HG02870 (cell line): ENCODE results near the gene MRGPRG.

Experiments used
- ATAC-seq: cut with Tn5 transposase; IDR thresholded peaks from one replicate; pipeline ENCODE4 v1.9.1; 2021; ENCODE audit warnings: mild to moderate bottlenecking, moderate library complexity; ENCODE audit not compliant: unreplicated experiment

Gene MRGPRG

DNA sequence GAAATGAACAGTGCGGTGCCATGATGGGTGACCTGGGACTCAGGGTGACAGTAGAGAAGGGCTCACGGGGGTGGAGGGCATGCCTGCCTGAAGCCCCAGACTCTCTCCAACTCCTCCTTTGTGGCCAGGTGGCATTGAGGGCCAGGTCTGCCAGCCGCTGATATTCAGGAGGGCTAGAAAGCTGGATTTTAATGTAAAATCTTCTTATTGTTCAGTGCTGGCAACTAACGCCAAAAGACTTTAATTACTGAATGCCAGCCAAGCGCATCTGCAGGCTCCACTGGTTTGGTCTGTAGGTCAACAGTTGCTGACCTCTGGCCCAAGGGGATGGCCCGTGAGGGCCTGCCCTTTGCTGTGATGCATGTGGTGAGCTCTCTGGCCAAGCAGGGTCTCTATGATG, 10.3 kb downstream of the MRGPRG start:
- no peak for ATAC-seq

DNA sequence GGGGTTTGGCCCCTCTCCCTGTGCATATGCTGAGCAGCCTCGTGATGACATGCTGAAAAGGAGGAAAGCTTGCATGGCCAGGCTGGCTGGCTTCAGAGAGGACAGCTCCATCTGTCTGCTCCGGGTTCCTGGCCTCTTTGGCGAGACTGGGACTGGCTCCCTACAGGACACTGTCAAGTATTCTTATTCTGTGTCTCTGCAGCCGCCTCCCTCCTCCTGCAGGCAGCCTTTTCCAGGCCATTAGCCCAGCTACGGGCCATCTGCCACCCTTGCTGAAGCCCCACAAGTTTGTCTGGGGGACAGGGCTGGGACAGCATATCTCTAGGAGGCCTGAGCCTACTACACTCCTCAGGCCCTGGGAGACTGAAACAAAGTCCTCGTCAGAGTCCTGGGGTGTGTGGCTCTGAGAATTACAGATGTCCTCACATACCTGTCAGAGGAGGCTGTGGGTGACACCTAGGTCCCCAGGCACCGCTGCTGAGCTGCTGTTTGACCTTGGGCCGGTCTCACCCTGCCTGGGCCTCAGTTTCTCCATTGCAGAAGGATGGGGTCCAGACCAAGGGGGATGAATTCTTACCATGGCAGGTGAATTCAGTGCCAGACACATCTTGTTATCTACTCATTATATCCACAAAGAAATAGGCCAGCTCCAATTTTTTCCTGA, 11.0 kb downstream of the MRGPRG start:
- ATAC-seq = no peak

DNA sequence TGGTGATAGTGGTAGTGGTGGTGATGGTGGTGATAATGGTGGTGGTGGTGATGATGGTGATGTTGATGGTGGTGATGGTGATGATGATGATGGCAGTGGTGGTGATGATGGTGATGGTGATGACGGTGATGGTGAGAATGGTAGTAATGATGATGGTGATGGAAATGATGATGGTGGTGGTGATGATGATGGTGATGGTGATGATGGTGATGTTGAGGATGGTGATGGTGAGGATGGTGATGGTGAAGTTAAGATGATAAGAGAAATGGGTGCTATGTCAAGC, 11.8 kb downstream of the MRGPRG start:
- ATAC-seq = no peak

DNA sequence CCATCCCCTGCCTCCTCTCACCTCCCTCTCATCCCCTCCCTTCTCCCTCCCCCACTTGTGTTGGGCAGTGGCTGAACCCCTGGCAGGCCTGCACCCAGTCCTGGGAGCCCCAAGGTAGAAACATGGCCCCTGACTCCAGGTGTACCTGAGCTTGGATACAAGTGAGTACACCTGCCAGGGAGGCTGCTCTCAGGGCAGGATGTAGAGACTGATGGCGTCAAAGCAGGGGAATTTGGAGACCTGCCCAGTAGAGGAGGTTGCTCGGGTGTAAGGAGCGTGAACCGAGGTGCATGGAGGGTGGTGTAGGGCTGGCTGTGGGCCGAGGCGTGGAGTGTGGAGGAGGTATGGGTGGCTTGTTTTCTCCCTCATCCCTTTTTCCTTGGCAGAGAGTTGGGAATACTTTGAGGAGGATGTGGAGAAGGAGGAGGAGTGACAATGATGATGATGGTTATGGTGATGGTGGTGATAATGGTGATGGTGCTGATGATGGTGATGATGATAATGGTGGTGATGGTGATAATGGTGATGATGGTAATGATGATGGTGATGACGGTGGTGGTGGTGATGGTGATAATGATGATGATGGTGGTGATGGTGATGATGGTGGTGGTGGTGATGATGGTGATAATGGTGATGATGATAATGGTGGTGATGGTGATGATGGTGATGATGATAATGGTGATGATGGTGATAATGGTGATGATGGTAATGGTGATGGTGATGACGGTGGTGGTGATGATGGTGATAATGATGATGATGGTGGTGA, 12.3 kb downstream of the MRGPRG start:
- no peak for ATAC-seq

DNA sequence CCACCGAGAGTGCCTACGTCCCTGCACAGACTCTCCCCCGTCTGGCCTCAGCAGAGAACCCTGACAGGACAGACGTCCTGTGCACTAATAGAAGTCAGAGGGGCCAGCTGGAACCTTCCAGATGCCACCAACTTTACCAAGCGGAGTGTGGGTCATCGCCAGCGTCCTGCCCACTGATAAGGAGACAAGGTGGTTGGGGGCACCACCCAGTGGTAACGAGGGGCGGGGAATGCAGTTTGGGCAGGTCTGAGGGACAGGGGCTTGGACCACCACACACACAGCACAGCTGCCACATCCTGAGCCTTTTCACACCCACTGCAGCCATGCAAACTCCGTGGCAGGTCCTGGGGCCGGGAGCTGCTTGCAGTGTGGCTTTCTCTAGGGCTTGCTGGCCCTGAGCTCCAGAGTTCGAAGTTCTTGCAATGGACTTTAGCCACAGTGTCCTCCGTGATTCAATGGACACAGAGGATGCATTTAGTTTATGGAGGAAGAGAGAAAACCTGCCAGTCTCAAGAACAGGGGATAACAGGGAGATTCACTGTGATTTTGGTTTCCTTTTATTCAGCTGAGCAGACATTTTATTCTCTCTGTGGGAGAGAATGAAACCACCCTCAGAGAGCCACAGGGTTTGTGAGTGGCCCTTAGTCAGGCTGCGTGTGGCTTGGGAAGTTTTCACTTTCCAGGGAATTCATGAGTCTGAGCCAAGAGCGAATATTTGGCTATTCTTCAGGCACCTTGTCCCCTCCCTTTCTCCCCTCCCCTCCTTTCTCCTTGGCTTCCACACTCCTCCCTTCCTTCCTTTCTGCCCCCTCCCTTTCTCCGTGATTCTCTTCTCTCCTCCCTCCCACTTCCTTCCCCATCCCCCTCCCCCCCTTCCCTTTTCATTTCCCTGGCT, 13.1 kb downstream of the MRGPRG start:
- no peak for ATAC-seq

DNA sequence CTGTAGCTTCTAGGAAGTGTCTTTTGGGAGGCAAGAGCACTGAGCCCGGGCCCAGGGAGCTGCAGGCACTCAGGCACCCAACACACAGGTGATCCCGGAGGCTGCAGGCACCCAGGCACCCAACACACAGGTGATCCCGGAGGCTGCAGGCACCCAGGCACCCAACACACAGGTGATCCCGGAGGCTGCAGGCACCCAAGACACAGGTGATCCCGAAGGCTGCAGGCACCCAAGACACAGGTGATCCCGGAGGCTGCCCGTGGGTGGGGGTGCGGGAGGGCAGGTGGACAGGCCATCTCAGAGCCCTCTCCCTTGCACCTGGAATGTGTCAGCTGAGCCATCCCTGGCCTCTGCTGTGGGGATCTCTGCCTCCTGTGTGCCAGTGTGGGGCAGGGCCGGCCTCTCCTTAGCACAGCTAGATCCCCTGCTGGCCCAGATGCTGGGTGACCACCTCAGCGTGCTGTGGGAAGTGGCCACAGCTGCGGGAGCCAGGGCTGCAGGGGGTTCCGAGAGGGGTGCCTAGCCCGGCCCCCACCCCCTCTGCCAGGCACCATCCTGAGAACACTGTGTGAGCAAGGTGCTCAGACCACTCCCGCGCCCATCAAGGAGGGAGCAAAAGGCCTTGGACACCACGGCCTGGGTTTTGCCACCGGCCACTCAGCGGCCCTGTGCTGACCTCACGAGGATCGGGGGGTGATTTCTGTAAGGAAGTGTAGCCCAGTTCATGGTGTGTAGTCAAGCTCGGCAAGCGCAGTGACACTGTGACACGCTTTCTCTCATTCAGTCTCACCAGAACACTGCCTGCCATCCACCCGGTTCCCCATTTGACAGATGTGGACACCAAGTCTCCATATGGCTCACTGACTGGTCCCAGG, 14.2 kb downstream of the MRGPRG start:
- no peak for ATAC-seq

DNA sequence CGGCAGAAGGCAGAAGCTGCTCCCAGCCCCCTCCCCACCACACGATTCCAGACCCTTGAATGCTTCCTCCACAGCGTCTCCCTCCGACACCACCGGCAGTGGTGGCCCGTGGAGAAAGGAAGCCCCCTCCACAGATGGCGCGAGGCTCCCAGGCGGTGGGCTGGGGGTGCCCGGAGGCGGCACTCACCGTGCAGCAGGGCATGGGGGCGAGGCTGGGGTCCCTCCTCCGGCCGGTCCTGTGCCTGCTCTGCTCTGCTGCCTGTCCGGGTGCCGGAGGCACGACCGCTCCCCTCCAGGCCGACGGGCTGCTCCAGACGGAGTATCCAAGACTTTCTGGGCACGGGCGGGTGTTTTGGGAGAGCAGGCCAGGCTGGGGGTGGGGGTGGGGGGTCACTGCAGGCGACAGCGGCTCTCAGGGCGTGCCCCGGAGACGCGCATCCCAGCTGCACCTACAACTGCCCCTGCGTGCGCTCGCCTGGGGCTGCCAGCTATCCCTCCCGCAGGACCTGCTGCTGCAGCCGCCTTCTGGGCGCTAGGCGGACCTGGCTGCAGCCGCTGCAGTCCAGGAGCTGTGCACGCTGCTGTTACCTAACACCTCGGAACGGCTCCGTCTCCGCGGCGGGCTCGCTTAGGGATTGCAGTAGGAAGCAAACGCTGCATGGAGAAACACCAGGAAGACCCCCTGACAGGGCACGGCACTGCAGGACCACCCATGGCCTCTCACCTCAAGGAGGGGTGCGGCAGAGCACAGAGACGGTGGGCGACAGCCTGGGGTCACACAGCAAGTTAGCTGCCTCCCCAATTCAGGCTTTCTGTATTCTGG, 15.2 kb downstream of the MRGPRG start:
- ATAC-seq = no peak

DNA sequence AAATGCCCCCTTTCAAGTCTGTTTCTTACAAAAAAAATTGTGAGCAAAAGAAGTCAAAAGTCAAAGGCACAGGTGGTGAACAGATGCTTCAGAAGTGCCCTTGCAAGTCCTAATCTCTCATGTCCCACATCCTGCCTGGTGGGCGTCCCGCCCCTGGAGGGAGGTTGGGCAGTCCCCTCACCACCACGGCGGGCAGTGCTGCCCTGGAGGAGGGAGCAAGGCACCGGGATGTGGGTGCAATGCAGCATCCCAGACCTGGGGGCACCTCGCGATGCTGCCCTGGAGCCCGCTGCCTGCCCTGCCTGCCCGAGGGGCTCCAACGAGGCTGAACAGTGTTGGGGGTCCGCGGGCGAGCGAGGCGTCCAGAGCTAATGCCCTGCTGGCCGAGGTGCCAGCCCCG, 15.9 kb downstream of the MRGPRG start:
- ATAC-seq = no peak

DNA sequence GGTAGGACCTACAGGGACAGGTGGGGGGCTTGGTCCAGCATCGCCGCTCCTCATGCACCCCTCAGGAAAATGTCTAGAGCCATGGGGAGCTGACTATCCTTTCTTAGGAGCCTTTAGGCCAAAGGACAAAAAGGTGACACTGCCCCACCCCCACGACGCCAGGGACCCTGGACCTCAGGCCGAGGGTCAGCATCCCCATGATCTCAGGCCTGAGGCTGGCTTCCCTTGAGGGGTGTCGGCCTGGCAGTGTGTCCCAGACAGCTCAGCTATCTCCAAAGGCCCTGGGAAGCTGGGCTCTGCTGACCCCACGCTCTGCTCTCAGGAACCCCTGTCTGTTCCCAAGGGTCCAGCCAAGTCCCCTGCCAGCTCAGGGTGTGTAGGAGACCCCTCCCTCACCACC, 16.3 kb downstream of the MRGPRG start:
- no peak for ATAC-seq

DNA sequence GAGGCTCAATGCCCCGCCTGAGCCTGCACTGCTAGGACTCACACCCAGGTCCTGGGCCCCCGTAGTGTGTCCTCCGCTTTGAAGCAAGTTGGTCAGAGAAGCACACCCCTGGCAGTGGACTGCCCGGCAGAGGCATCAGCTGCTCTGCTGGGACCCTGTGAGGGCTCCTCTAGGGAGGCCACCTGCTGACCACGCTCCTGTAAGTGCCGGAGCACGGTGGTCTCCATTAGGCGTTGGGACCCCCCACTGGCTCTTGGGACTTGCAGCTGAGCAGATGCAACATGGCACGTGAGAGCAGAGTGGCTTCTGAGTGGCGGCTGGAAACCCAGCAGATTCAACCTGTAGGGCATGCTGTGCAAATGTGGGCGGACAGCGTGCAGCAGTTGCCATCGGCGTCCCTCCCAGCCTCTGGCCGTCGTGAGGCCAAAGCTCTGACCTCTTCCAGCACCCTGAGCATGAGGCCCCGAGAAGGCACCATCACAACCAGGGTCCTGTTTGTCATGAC, 16.9 kb downstream of the MRGPRG start:
- ATAC-seq = no peak

DNA sequence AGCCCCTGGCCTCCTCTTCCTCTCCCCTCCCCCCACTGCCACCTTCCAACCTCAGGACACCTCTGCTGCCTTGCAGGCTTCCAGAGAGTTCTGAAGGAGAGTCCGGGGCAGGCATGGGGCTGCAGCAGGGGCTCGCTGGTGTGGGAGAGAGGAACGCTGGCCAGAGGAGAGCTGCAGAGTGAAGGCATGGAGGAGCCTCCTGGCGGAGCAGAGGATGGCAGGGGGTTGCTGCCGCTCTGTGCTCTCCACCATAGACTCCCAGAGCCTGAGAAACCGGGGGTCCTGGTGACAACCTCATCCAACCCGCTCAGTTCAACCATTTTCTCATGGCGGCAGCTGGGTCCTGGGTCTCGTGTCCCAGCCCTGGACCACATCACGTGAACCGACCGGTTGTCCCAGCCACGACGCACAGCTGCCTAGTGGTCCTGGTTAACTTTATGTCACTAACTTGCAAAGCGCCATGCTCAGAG, 17.5 kb downstream of the MRGPRG start:
- no peak for ATAC-seq

DNA sequence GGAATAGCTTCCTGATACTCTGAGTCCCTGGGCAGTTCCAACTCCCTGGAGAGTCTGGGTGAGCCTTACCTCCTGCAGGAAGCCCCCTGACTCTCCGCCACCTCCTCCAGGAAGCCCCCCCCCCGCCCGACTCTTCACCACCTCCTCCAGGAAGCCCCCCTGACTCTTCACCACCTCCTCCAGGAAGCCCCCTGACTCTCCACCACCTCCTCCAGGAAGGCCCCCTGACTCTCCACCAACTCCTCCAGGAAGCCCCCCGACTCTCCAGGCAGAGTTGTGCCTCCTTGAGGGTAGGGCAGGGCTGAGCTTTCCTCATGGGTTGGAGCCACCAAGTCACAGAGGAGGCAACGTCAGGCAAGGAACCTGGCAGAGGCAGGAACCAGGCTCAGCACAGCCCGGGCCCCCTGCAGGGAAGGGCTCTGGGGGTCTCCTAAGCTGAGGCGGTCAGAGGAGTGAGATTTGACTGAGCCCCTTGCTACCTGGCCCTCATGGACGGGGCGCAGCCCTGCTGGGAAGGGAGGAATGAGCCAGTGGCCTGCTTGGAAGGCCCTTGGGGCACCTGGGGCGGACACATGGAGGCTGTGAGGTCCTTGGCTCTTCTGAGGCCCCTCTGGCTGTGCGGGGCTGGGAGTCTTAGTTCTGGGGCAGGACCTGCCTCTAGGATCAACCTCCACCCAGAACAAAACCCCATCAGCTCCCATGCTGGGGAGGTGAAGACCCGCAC, 18.1 kb downstream of the MRGPRG start:
- no peak for ATAC-seq

DNA sequence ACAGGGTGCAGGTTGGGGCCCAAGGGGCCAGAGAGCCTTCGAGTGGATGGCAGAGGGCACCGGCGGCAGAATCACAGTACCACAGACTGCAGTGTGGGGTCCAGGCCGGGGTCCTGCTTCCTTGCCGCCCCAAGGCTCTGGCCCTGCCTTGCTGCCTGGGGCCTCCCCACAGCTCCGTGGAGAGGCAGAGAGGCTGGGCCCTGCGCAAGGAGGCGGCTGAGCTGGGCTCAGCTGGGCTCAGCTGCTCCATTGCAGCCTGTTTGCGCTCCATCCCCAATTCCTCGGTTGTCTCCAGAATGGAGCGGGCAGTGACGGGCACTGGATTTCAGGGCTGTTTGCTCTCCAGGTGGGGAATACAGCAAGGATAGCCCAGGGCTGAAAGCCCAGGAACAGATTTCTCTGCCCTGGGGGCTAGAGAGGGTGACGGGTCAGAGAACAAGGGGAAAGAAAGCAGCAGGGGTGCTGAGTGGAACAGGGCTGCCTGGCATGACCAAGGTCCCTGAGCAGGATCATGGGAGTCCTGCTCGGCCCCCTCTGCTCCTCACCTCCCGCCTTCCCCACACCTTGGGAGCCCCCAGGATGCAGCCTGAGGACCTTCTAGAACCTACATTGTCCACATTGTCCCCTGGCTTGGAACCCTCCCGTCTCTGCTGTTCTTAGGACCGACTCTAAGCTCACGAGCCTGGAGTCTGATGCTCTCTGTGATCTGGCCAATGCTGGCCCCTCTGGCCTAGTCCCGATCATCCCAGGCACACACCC, 18.9 kb downstream of the MRGPRG start:
- no peak for ATAC-seq

DNA sequence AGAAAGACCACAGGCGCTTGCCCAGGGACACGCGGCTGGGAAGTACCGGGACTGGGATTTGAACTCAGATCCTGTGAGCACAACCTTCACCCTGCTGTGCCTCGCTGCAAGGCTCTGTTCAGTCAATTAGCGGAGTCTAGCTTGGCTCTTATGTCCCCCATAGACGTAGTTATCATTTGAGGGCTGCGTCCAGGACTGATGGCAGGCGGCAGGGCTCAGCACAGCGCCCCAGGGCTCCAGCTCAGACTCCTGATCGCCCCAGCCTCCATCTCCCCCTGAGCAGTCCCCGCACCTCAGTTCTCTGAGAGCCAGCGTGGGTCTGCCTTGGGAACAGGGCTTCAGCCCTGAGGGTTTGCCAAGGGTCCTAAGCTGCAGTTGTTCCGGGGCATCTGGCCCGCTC, 19.8 kb downstream of the MRGPRG start:
- ATAC-seq = no peak

DNA sequence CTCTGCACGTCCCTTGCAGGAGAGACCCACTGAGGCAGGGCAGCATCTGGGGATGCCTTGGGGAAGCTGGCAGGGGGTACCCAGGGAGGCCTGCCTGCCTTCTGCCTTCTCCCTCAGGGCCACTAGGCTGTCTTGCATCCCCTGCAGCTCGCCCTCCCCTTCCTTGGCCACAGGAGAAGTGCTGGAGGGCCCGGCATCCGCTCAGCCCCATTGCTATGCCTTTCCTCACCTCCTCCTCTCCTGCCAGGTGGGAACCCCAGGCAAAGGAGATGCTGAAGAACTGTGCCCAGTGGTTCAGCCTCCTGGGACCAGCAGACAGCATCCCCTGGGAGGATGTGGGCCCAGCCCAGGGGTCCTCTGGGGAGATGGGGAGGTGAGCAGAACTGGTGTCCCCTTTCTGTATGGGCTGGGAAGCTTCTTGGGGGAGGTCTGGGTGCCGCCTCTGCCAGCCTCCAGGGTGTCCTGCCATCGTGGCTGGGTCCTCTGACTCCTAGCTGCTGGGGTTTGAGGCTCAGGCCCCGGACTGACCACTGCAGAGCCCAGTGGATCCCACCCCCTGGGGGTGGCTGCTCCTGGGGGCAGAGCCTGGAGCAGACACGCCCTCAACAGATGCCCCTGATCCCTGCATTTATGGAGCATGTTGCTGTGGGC, 20.6 kb downstream of the MRGPRG start:
- ATAC-seq = no peak

DNA sequence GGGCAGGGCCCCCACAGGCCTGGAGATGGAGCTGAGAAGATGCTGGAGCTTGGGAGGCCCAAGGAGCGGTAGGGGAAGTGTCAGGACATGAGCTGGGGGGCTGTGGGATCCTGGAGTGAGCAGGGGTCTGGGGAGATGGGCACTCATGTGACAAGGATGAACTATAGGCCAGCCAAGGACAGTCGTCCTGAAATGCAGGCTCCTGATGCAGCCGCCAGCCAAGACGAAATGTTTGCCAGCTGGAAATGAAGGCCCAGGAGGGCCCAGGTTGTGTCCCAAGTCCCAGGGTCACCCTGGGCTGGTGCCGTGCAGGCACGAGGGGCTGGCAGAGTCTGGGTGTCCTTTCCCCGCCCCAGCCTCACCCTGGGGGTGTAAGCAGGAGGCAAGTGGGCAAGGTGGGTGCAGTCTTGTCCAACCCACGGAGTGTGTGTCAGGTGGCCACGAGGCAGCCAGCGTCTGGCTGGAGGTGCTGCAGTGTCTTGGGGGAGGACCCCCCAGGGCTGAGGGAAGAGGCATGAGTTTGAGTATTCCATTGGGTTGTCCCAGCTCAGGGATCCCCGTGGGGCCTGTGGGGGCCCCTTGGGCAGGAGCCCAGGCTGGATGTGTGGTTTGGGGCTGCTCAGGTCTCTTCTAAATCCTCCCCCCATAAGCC, 21.4 kb downstream of the MRGPRG start:
- ATAC-seq = no peak
